ENCODE measurements around the gene CDK11A.
"Not testable (repeated sequence)": the region's sequence is repeated elsewhere in the genome, so short reads cannot be mapped to it uniquely, and the experiment has no call there.

The CDK11A gene

GRCh38 chr1:1662392-1662791 is 61.8 kb downstream of the CDK11A start:
- not testable (repeated sequence) for DNase-seq (ENCODE audit: low read depth)

GRCh38 chr1:1658583-1659549 is 65.3 kb downstream of the CDK11A start, which contains the start of gene CDK11B:
Gene CDK11B (minus strand): TSS chr1:1659004. CDS start chr1:1657485, 1,519 bp downstream.
- DNase-seq (ENCODE audit: low read depth), result peak; percentile 98
